GM21360 (cell line): Measurements from ENCODE around the gene COL23A1.

Source experiments
- ATAC-seq: cut with Tn5 transposase; IDR thresholded peaks from one replicate; pipeline ENCODE4 v1.9.1; 2021; ENCODE audit warnings: mild to moderate bottlenecking, moderate library complexity; ENCODE audit not compliant: unreplicated experiment

The COL23A1 gene

GRCh38 chr5:178557416-178557815 is 32.8 kb downstream of the COL23A1 start:
- ATAC-seq = no peak

GRCh38 chr5:178555771-178556211 is 34.4 kb downstream of the COL23A1 start:
- no peak for ATAC-seq

GRCh38 chr5:178555005-178555404 is 35.2 kb downstream of the COL23A1 start:
- ATAC-seq = no peak

- no peak for ATAC-seq
Observed at GRCh38 chr5:178554311-178554710, 35.9 kb downstream of the COL23A1 start.

- ATAC-seq = no peak
Observed at GRCh38 chr5:178553517-178553916, 36.7 kb downstream of the COL23A1 start.

- ATAC-seq = no peak
Observed at GRCh38 chr5:178551468-178551867, 38.7 kb downstream of the COL23A1 start.

GRCh38 chr5:178551059-178551458 is 39.1 kb downstream of the COL23A1 start:
- no peak for ATAC-seq

- no peak for ATAC-seq
Observed at GRCh38 chr5:178548746-178549145, 41.4 kb downstream of the COL23A1 start.

- no peak for ATAC-seq
Observed at GRCh38 chr5:178547753-178548415, 42.3 kb downstream of the COL23A1 start.

- ATAC-seq = no peak
Observed at GRCh38 chr5:178547052-178547666, 43.0 kb downstream of the COL23A1 start.

GRCh38 chr5:178546675-178547033 is 43.5 kb downstream of the COL23A1 start:
- ATAC-seq = no peak

GRCh38 chr5:178545941-178546674 is 44.1 kb downstream of the COL23A1 start:
- ATAC-seq = no peak

- ATAC-seq = no peak
Observed at GRCh38 chr5:178545176-178545575, 45.0 kb downstream of the COL23A1 start.

- ATAC-seq = no peak
Observed at GRCh38 chr5:178544166-178544834, 45.9 kb downstream of the COL23A1 start.

GRCh38 chr5:178542455-178542854 is 47.7 kb downstream of the COL23A1 start:
- no peak for ATAC-seq

- ATAC-seq = no peak
Observed at GRCh38 chr5:178540526-178540925, 49.7 kb downstream of the COL23A1 start.

GRCh38 chr5:178538741-178539229 is 51.4 kb downstream of the COL23A1 start:
- no peak for ATAC-seq

- ATAC-seq = no peak
Observed at GRCh38 chr5:178537467-178538371, 52.5 kb downstream of the COL23A1 start.

GRCh38 chr5:178536541-178537466 is 53.4 kb downstream of the COL23A1 start:
- ATAC-seq = no peak
